ENCODE results near the gene NSMF. TPM values are rescaled to one million over a fixed set of nuclear protein-coding genes. Genes with fewer than 3 reads are reported as not detected.

NSMF gene
- total RNA-seq, 1 donor from 2014 or later = 11.6 TPM

- DNase-seq = no peak
Observed at GRCh38 chr9:137445930-137446431, 13.2 kb downstream of the NSMF start.

- peak; percentile 35 for DNase-seq
Observed at GRCh38 chr9:137445275-137445807, 13.8 kb downstream of the NSMF start.

GRCh38 chr9:137444106-137444790, 14.9 kb downstream of the NSMF start:
- no peak for DNase-seq

- no peak for DNase-seq
Observed at GRCh38 chr9:137441935-137442321, 17.2 kb downstream of the NSMF start.

GRCh38 chr9:137441289-137441934, 17.7 kb downstream of the NSMF start, which contains the start of gene ENTPD8:
TSS of gene ENTPD8 (minus strand) at chr9:137441357. CDS start at chr9:137438285, 3,072 bp downstream.
- no peak for DNase-seq

GRCh38 chr9:137439158-137439714, 19.9 kb downstream of the NSMF start:
- DNase-seq = no peak

- DNase-seq = no peak
Observed at GRCh38 chr9:137438591-137439157, 20.5 kb downstream of the NSMF start.

- no peak for DNase-seq
Observed at GRCh38 chr9:137437691-137438590, 21.2 kb downstream of the NSMF start.

- DNase-seq = no peak
Observed at GRCh38 chr9:137436761-137437600, 22.2 kb downstream of the NSMF start.

- DNase-seq = no peak
Observed at GRCh38 chr9:137435980-137436760, 23.0 kb downstream of the NSMF start.

GRCh38 chr9:137435381-137435891, 23.7 kb downstream of the NSMF start:
- no peak for DNase-seq

- no peak for DNase-seq
Observed at GRCh38 chr9:137434498-137435380, 24.4 kb downstream of the NSMF start.

- DNase-seq = no peak
Observed at GRCh38 chr9:137433916-137434431, 25.2 kb downstream of the NSMF start.

GRCh38 chr9:137433349-137433915, 25.7 kb downstream of the NSMF start:
- DNase-seq = no peak

GRCh38 chr9:137432687-137433348, 26.3 kb downstream of the NSMF start:
- DNase-seq = no peak

GRCh38 chr9:137431416-137431931, 27.7 kb downstream of the NSMF start:
- no peak for DNase-seq

Measured in skin of body (tissue), 2 donors.